ENCODE results near the gene IMP4. TPM values are rescaled to one million over a fixed set of nuclear protein-coding genes. Genes with fewer than 3 reads are reported as not detected.
A peak's percentile ranks its signal among the peaks of the same experiment; 100 is the strongest.

Gene IMP4
- polyA plus RNA-seq, 1 of the 3 experiments (the other 2 are of a cell fraction) = 252 TPM

DNA sequence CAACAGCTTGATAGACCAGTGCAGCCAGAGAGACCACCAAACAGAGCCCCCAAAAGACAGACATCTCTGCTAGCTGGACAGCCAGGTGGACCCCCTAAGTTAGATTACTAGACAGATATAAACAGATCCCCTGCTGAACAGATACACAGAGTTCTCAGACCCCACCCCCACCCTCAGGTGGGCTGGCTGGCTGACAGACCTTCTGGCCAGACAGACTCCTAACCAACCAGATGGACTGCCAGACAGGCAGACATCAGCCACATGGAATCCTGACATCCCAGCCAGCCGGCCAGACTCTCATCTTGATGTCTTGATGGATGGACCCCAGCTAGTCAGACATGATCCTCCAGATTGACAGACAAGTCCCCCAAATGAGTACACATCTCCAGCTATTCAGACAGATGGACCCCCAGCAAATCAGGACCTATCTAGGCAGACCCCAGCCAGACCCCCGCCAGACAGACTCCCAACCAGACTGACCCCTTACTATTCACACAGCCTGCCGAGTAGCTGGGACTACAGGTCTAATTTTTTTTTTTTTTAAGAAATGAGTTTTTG is 31.2 kb downstream of the IMP4 start:
- Histone ChIP-seq H4K20me1 (ENCODE audit: insufficient read depth) (no peaks in the 10 kb centered on the region), H3K9me3 (no peaks in the 10 kb centered on the region), H3K9me2 (no peaks in the 10 kb centered on the region), H2AFZ (ENCODE audit: low read depth) (no peak overlapping the region), H3K36me3 (replicated peaks in 1 of 2; ENCODE audit: control insufficient read depth in 1 of 2, insufficient read depth in 2 of 2, low read length in 1 of 2) (peaks cover 7 to 11% of the 10 kb centered on the region in 2 experiments), H3F3A (replicated peaks; ENCODE audit: insufficient read depth) (peaks cover 3% of the 10 kb centered on the region), H3K4me1 (ENCODE audit: control insufficient read depth in 1 of 2, insufficient read depth in 2 of 2, low read depth in 1 of 2, low read length in 1 of 2) (peaks cover 0 to 18% of the 10 kb centered on the region in 2 experiments; a peak in 1 of 4 replicates), H3K4me3 (ENCODE audit: low read depth in 2 of 2, low read length in 1 of 2) (peak overlapping the region; percentile 87 to 99; a peak in 3 of 4 replicates), H3K4me2 (peak overlapping the region; percentile 99), H3K27ac (ENCODE audit: low read depth in 2 of 2, low read length in 1 of 2) (no peak overlapping the region), H3K9ac (no peak overlapping the region; the same call in 1 of the 2 replicates), H3K79me2 (ENCODE audit: insufficient read depth) (peaks cover 50% of the 10 kb centered on the region), H3K27me3 (ENCODE audit: insufficient read depth) (no peaks in the 10 kb centered on the region)
- DNase-seq = no peak
- CTCF ChIA-PET = interaction anchor here (1.3 to 3.8 kb wide), 4 partner anchors 16 to 424 kb away, joined by 7 to 26 read pairs (median 19); partner anchors contain the start of genes IMP4 and PTPN18
- no peak for TF ChIP-seq YY1 (IDR thresholded peaks at IDR 0.05; ENCODE audit: low read depth)
- no peak for TF ChIP-seq GABPA (IDR thresholded peaks at IDR 0.05; ENCODE audit: low read depth)
- TF ChIP-seq NFIC (IDR thresholded peaks at IDR 0.05; ENCODE audit: borderline replicate concordance) = no peak
- no peak for TF ChIP-seq GATA2 (CRISPR knock-in tag; IDR thresholded peaks at IDR 0.05)
- no peak for TF ChIP-seq POLR2AphosphoS5 (IDR thresholded peaks at IDR 0.05; ENCODE audit: low read depth, low read length)
- TF ChIP-seq JUND (IDR thresholded peaks at IDR 0.05) = no peak
- TF ChIP-seq ELF1 (IDR thresholded peaks at IDR 0.05) = no peak
- no peak for TF ChIP-seq TCF12 (IDR thresholded peaks at IDR 0.05)
- no peak for TF ChIP-seq TAF1 (IDR thresholded peaks at IDR 0.05; ENCODE audit: borderline replicate concordance, low read depth, low read length)
- TF ChIP-seq, protein P1, sequence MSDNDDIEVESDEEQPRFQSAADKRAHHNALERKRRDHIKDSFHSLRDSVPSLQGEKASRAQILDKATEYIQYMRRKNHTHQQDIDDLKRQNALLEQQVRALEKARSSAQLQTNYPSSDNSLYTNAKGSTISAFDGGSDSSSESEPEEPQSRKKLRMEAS (IDR thresholded peaks at IDR 0.05; ENCODE audit: low read depth) = no peak
- TF ChIP-seq, protein P2, sequence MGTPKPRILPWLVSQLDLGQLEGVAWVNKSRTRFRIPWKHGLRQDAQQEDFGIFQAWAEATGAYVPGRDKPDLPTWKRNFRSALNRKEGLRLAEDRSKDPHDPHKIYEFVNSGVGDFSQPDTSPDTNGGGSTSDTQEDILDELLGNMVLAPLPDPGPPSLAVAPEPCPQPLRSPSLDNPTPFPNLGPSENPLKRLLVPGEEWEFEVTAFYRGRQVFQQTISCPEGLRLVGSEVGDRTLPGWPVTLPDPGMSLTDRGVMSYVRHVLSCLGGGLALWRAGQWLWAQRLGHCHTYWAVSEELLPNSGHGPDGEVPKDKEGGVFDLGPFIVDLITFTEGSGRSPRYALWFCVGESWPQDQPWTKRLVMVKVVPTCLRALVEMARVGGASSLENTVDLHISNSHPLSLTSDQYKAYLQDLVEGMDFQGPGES (IDR thresholded peaks at IDR 0.05; ENCODE audit: low read depth, low read length) = no peak
- TF ChIP-seq FOXJ3 (CRISPR knock-in tag; IDR thresholded peaks at IDR 0.05) = no peak
- TF ChIP-seq, protein P3, sequence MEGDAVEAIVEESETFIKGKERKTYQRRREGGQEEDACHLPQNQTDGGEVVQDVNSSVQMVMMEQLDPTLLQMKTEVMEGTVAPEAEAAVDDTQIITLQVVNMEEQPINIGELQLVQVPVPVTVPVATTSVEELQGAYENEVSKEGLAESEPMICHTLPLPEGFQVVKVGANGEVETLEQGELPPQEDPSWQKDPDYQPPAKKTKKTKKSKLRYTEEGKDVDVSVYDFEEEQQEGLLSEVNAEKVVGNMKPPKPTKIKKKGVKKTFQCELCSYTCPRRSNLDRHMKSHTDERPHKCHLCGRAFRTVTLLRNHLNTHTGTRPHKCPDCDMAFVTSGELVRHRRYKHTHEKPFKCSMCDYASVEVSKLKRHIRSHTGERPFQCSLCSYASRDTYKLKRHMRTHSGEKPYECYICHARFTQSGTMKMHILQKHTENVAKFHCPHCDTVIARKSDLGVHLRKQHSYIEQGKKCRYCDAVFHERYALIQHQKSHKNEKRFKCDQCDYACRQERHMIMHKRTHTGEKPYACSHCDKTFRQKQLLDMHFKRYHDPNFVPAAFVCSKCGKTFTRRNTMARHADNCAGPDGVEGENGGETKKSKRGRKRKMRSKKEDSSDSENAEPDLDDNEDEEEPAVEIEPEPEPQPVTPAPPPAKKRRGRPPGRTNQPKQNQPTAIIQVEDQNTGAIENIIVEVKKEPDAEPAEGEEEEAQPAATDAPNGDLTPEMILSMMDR (IDR thresholded peaks at IDR 0.05) = no peak
- no peak for TF ChIP-seq CHD2 (IDR thresholded peaks at IDR 0.05; ENCODE audit: low read length, partially characterized antibody)
- no peak for TF ChIP-seq TEAD4 (IDR thresholded peaks at IDR 0.05; ENCODE audit: borderline replicate concordance, insufficient read depth)
- TF ChIP-seq, protein P4, sequence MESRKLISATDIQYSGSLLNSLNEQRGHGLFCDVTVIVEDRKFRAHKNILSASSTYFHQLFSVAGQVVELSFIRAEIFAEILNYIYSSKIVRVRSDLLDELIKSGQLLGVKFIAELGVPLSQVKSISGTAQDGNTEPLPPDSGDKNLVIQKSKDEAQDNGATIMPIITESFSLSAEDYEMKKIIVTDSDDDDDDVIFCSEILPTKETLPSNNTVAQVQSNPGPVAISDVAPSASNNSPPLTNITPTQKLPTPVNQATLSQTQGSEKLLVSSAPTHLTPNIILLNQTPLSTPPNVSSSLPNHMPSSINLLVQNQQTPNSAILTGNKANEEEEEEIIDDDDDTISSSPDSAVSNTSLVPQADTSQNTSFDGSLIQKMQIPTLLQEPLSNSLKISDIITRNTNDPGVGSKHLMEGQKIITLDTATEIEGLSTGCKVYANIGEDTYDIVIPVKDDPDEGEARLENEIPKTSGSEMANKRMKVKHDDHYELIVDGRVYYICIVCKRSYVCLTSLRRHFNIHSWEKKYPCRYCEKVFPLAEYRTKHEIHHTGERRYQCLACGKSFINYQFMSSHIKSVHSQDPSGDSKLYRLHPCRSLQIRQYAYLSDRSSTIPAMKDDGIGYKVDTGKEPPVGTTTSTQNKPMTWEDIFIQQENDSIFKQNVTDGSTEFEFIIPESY (IDR thresholded peaks at IDR 0.05; ENCODE audit: borderline replicate concordance, low read depth) = no peak
- WGBS (ENCODE audit: low lambda C conversion rate) = 93% methylated on average over 2 of the region's 3 CpGs
- POLR2A ChIA-PET = interaction anchor here (0.6 to 2.3 kb wide), 6 partner anchors 17 to 370 kb away, joined by 3 to 28 read pairs (median 4); partner anchors contain the start of genes IMP4 and PTPN18

Data from SK-N-SH (cell line).